Esophagus squamous epithelium (tissue), 4 donors: Measurements from ENCODE around the gene MBOAT7.

Experiments
- CTCF ChIP-seq, 6 experiments: fragments of 450-650 bp in 4 of 6; fragments of 200-600 bp in 2 of 6; sonication (generic) in 2 of 6; IDR thresholded peaks; one replicate each; pipeline ENCODE4 v1.5.1; 2016 to 2019; ENCODE audit warnings: antibody characterized with exemption in 6 of 6, mild to moderate bottlenecking in 4 of 6, moderate library complexity in 4 of 6
- POLR2A ChIP-seq, 4 donors: fragments of 450-650 bp; IDR thresholded peaks; one replicate each; pipeline ENCODE4 v1.6.1; 2017; ENCODE audit warnings: antibody characterized with exemption in 4 of 4, mild to moderate bottlenecking in 4 of 4, moderate library complexity in 3 of 4

GRCh38 chr19:54154603-54155345 lies 34.6 kb downstream of the MBOAT7 start:
- TF ChIP-seq CTCF (IDR thresholded peaks at IDR 0.05) (no peak), POLR2A (IDR thresholded peaks at IDR 0.05) (no peak)
